PFSK-1 (cell line): ENCODE measurements around the gene OR51M1. TPM values are rescaled to one million over a fixed set of nuclear protein-coding genes. Genes with fewer than 3 reads are reported as not detected.

Source experiments
- FOXP2 ChIP-seq: optimal IDR thresholded peaks from 2 replicates; pipeline ENCODE3; 2011; ENCODE audit warnings: borderline replicate concordance, control low read depth, inconsistent platforms; ENCODE audit not compliant: insufficient read depth; ENCODE audit errors: extremely low read length, extremely low read depth
- POLR2AphosphoS5 ChIP-seq: IDR thresholded peaks from 2 replicates; pipeline ENCODE4 v1.6.1; 2012; ENCODE audit warnings: low read depth, mild to moderate bottlenecking, control low read depth, low read length, moderate library complexity
- REST ChIP-seq, 2 experiments: IDR thresholded peaks; 2 replicates each; pipeline versions ENCODE4 v1.6.1 to v1.8.0; 2011 to 2012; ENCODE audit warnings: low read depth in 2 of 2, low read length in 2 of 2, control low read depth in 1 of 2, inconsistent platforms in 1 of 2, mild to moderate bottlenecking in 1 of 2, moderate library complexity in 1 of 2; ENCODE audit not compliant: insufficient read depth in 1 of 2
- SIN3A ChIP-seq: IDR thresholded peaks from 2 replicates; pipeline ENCODE4 v1.6.1; 2012; ENCODE audit warnings: mild to moderate bottlenecking, low read length, moderate library complexity, borderline replicate concordance; ENCODE audit not compliant: insufficient read depth
- TAF1 ChIP-seq: IDR thresholded peaks from 2 replicates; pipeline ENCODE4 v1.6.1; 2012; ENCODE audit warnings: low read length, control low read depth, borderline replicate concordance; ENCODE audit not compliant: insufficient read depth
- polyA plus RNA-seq: library from polyadenylated mRNA; unstranded; fragments of >200 nt; gene quantifications from one replicate; pipeline ENCODE4 v1.2.1, GENCODE V29; 2012; ENCODE audit warnings: low read depth, missing spikeins; ENCODE audit not compliant: insufficient read length

Gene OR51M1
- polyA plus RNA-seq: not detected

- TF ChIP-seq TAF1 (no peak), POLR2AphosphoS5 (no peak), REST (IDR thresholded peaks at IDR 0.05; ENCODE audit: insufficient read depth in 1 of 2, low read depth in 2 of 2, low read length in 2 of 2) (no peak), FOXP2 (no peak), SIN3A (no peak)
Observed at GRCh38 chr11:5383576-5383975, at the start of gene OR51M1. Gene OR51M1, plus strand, starts transcription at chr11:5383812. Its CDS starts 5,587 bp downstream, at chr11:5389399.

- no peak for TF ChIP-seq TAF1
- no peak for TF ChIP-seq SIN3A
Observed at GRCh38 chr11:5335170-5335569, 48.4 kb upstream of the OR51M1 start.

- TF ChIP-seq REST (IDR thresholded peaks at IDR 0.05; ENCODE audit: insufficient read depth in 1 of 2, low read depth in 2 of 2, low read length in 2 of 2) (no peak), SIN3A (no peak), TAF1 (no peak), FOXP2 (no peak), POLR2AphosphoS5 (no peak)
Observed at GRCh38 chr11:5336331-5336730, 47.3 kb upstream of the OR51M1 start.

GRCh38 chr11:5339771-5340322, 43.8 kb upstream of the OR51M1 start:
- no peak for TF ChIP-seq FOXP2
- no peak for TF ChIP-seq POLR2AphosphoS5
- no peak for TF ChIP-seq REST (IDR thresholded peaks at IDR 0.05; ENCODE audit: insufficient read depth in 1 of 2, low read depth in 2 of 2, low read length in 2 of 2)

GRCh38 chr11:5343474-5344335, 39.9 kb upstream of the OR51M1 start, which contains the start of gene OR51B5:
Gene OR51B5, minus strand, starts transcription at chr11:5343524. Its CDS starts 0 bp downstream, at chr11:5343524.
- no peak for TF ChIP-seq POLR2AphosphoS5
- TF ChIP-seq SIN3A: no peak
- no peak for TF ChIP-seq FOXP2
- TF ChIP-seq REST (IDR thresholded peaks at IDR 0.05; ENCODE audit: insufficient read depth in 1 of 2, low read depth in 2 of 2, low read length in 2 of 2): no peak
- TF ChIP-seq TAF1: no peak
